Astrocyte (in vitro differentiated cells and primary cell): ENCODE data around the gene C8A. TPM values are rescaled to one million over a fixed set of nuclear protein-coding genes. Genes with fewer than 3 reads are reported as not detected.

ENCODE experiments used
- DNase-seq: peaks from one replicate; pipeline ENCODE4 v3.0.0-alpha.2; 2010; ENCODE audit warnings: low read depth
- FAIRE-seq: peaks from 2 replicates; lab custom pipeline; 2011; peaks lifted over from hg19 to GRCh38; lab: Jason Lieb, UNC
- H2AFZ ChIP-seq: 2 replicates; pipeline ENCODE4 v1.6.0; 2012; ENCODE audit warnings: low read depth, low read length, inconsistent platforms
- H3K27ac ChIP-seq: 2 replicates; pipeline ENCODE4 v1.5.1; 2011; ENCODE audit warnings: low read depth, low read length, inconsistent platforms
- H3K27me3 ChIP-seq: 2 replicates; pipeline ENCODE4 v1.6.0; 2011; ENCODE audit warnings: low read length, inconsistent platforms; ENCODE audit not compliant: insufficient read depth
- H3K36me3 ChIP-seq: 2 replicates; pipeline ENCODE4 v1.5.1; 2011; ENCODE audit warnings: low read length, inconsistent platforms; ENCODE audit not compliant: insufficient read depth
- H3K4me1 ChIP-seq: 2 replicates; pipeline ENCODE4 v1.5.1; 2011; ENCODE audit warnings: low read length, inconsistent platforms; ENCODE audit not compliant: insufficient read depth
- H3K4me2 ChIP-seq: 2 replicates; pipeline ENCODE4 v1.6.0; 2012; ENCODE audit warnings: low read length, inconsistent platforms
- H3K4me3 ChIP-seq: 2 replicates; pipeline ENCODE4 v1.5.1; 2011; ENCODE audit warnings: low read depth, mild to moderate bottlenecking, low read length, inconsistent platforms; ENCODE audit not compliant: insufficient read depth
- H3K79me2 ChIP-seq: 2 replicates; pipeline ENCODE4 v1.6.0; 2012; ENCODE audit warnings: mild to moderate bottlenecking, low read length, inconsistent platforms; ENCODE audit not compliant: insufficient read depth
- H3K9ac ChIP-seq: 2 replicates; pipeline ENCODE4 v1.6.0; 2012; ENCODE audit warnings: mild to moderate bottlenecking, low read length, inconsistent platforms
- H3K9me3 ChIP-seq: 2 replicates; pipeline ENCODE4 v1.5.1; 2012; ENCODE audit warnings: low read depth, mild to moderate bottlenecking, low read length, inconsistent platforms; ENCODE audit not compliant: insufficient read depth
- H4K20me1 ChIP-seq: 2 replicates; pipeline ENCODE4 v1.6.0; 2012; ENCODE audit warnings: low read length, inconsistent platforms; ENCODE audit not compliant: insufficient read depth
- H3K27ac Mint-ChIP-seq: one replicate; pipeline ENCODE4 v1.8.0; 2021; ENCODE audit warnings: mild to moderate bottlenecking, mixed read lengths; ENCODE audit not compliant: unreplicated experiment
- H3K27me3 Mint-ChIP-seq: one replicate; pipeline ENCODE4 v1.8.0; 2021; ENCODE audit warnings: low read depth, mixed read lengths; ENCODE audit not compliant: unreplicated experiment
- H3K36me3 Mint-ChIP-seq: one replicate; pipeline ENCODE4 v1.8.0; 2021; ENCODE audit warnings: low read depth, mixed read lengths; ENCODE audit not compliant: unreplicated experiment
- H3K4me1 Mint-ChIP-seq: one replicate; pipeline ENCODE4 v1.8.0; 2021; ENCODE audit warnings: low read depth, mixed read lengths; ENCODE audit not compliant: unreplicated experiment
- H3K4me3 Mint-ChIP-seq: one replicate; pipeline ENCODE4 v1.8.0; 2021; ENCODE audit warnings: mild to moderate bottlenecking, moderate library complexity, mixed read lengths; ENCODE audit not compliant: unreplicated experiment
- H3K9me3 Mint-ChIP-seq: one replicate; pipeline ENCODE4 v1.8.0; 2021; ENCODE audit warnings: mild to moderate bottlenecking, mixed read lengths; ENCODE audit not compliant: unreplicated experiment
- CTCF ChIP-seq: IDR thresholded peaks from 2 replicates; pipeline ENCODE4 v1.5.1; 2011; ENCODE audit warnings: low read depth, mild to moderate bottlenecking, inconsistent platforms, low read length, moderate library complexity; ENCODE audit not compliant: insufficient read depth
- EZH2 ChIP-seq: IDR thresholded peaks from 2 replicates; pipeline ENCODE4 v1.6.1; 2012; ENCODE audit warnings: mild to moderate bottlenecking, low read length, inconsistent platforms; ENCODE audit not compliant: insufficient read depth
- total RNA-seq: library from RNA; stranded (reverse); gene quantifications from 2 replicates; pipeline ENCODE4 v1.2.1, GENCODE V29; 2021

The C8A gene
- total RNA-seq, 1 donor from 2014 or later, result not detected

- FAIRE-seq (no peak), DNase-seq (no peak)
- peaks cover 2% of the 10 kb centered on the region for H3K9me3 ChIP-seq
- no peaks in the 10 kb centered on the region for H3K79me2 ChIP-seq
- H3K27ac ChIP-seq, result no peak overlapping the region
- no peaks in the 10 kb centered on the region for H3K36me3 ChIP-seq
- Mint-ChIP-seq H3K27ac (no peak overlapping the region), H3K9me3 (peaks cover 8% of the 10 kb centered on the region), H3K4me1 (peaks cover 1% of the 10 kb centered on the region), H3K27me3 (peaks cover 6% of the 10 kb centered on the region), H3K36me3 (peaks cover 1% of the 10 kb centered on the region), H3K4me3 (no peak overlapping the region)
- no peak overlapping the region for H3K9ac ChIP-seq
- H3K4me1 ChIP-seq, result no peaks in the 10 kb centered on the region
- no peaks in the 10 kb centered on the region for H4K20me1 ChIP-seq
- no peak overlapping the region for H2AFZ ChIP-seq
- H3K4me2 ChIP-seq, result no peak overlapping the region
- no peaks in the 10 kb centered on the region for H3K27me3 ChIP-seq
- no peak for TF ChIP-seq CTCF
- TF ChIP-seq EZH2, result no peak
- H3K4me3 ChIP-seq, result no peak overlapping the region
Observed at GRCh38 chr1:56925193-56925592, 70.6 kb downstream of the C8A start.

DNA sequence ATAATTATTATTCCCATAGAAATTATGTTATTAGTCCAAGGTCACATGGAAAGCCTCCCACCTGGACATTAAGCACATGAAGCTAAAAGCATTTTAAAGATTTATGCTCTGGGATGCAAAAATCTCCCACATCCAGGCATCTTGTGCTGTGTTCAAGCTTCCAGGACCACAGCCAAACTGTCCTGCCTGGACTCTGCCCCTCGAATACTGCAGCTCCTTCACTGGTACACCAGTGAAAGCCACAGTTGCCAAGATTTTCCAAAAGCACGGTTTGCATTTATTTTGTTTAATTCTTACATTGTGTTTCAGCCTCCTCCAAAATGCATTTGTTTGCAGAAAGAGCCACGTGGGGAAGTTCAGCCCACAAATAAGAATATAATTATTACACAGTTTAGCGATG lies 72.6 kb downstream of the C8A start:
- no peak for DNase-seq
- Histone ChIP-seq H4K20me1 (no peaks in the 10 kb centered on the region), H3K79me2 (no peaks in the 10 kb centered on the region), H3K4me2 (no peak overlapping the region), H2AFZ (no peak overlapping the region), H3K36me3 (no peaks in the 10 kb centered on the region), H3K4me3 (no peak overlapping the region), H3K27ac (no peak overlapping the region), H3K27me3 (no peaks in the 10 kb centered on the region), H3K9me3 (peaks cover 2% of the 10 kb centered on the region), H3K9ac (no peak overlapping the region), H3K4me1 (no peaks in the 10 kb centered on the region)
- H3K9me3 Mint-ChIP-seq, result peaks cover 8% of the 10 kb centered on the region
- TF ChIP-seq CTCF, result no peak
- TF ChIP-seq EZH2, result no peak
- H3K27ac Mint-ChIP-seq, result no peak overlapping the region
- H3K4me3 Mint-ChIP-seq, result no peak overlapping the region
- H3K27me3 Mint-ChIP-seq, result peaks cover 6% of the 10 kb centered on the region
- peaks cover 5% of the 10 kb centered on the region for H3K4me1 Mint-ChIP-seq
- peaks cover 1% of the 10 kb centered on the region for H3K36me3 Mint-ChIP-seq
- FAIRE-seq, result no peak

DNA sequence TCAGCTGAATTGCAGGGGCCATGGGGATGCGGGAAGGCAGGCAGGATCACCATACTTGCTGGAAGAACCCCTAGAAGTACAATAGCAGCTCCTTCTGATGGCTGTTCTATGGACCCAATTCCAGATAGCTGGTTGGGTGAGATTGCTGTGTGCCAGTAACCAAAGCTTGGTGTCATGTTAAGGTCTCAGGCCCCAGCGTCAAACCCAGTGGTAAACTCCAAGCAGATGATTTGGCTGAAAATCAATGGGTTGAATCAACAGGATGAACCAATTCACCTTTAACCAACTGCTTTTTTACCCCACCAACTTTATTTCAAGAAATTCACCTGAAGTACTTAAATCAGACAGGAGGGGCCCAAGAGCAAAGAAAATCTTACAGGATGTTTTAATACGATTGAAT lies 73.4 kb downstream of the C8A start:
- DNase-seq, result no peak
- Mint-ChIP-seq H3K4me1 (peaks cover 5% of the 10 kb centered on the region), H3K9me3 (peaks cover 6% of the 10 kb centered on the region), H3K27me3 (peaks cover 8% of the 10 kb centered on the region), H3K27ac (no peak overlapping the region), H3K4me3 (no peak overlapping the region), H3K36me3 (peaks cover 1% of the 10 kb centered on the region)
- Histone ChIP-seq H3K4me3 (no peak overlapping the region), H3K27me3 (no peaks in the 10 kb centered on the region), H3K4me1 (no peaks in the 10 kb centered on the region), H3K9me3 (peaks cover 2% of the 10 kb centered on the region), H2AFZ (no peak overlapping the region), H3K27ac (no peak overlapping the region), H3K79me2 (no peaks in the 10 kb centered on the region), H3K9ac (no peak overlapping the region), H4K20me1 (no peaks in the 10 kb centered on the region), H3K4me2 (no peak overlapping the region), H3K36me3 (no peaks in the 10 kb centered on the region)
- FAIRE-seq, result no peak
- no peak for TF ChIP-seq EZH2
- TF ChIP-seq CTCF, result no peak
